HG02981 (cell line): Measurements from ENCODE around the gene ABL2.
"Not testable (repeated sequence)": the region's sequence is repeated elsewhere in the genome, so short reads cannot be mapped to it uniquely, and the experiment has no call there.

Experiments used
- ATAC-seq: cut with Tn5 transposase; IDR thresholded peaks from one replicate; pipeline ENCODE4 v1.9.1; 2021; ENCODE audit warnings: mild to moderate bottlenecking, moderate library complexity; ENCODE audit not compliant: unreplicated experiment

Gene ABL2

GRCh38 chr1:179217943-179218507, 11.5 kb downstream of the ABL2 start:
- ATAC-seq, result no peak

GRCh38 chr1:179213317-179213716, 16.2 kb downstream of the ABL2 start:
- not testable (repeated sequence) for ATAC-seq

- no peak for ATAC-seq
These were observed 20.6 kb downstream of the ABL2 start for GRCh38 chr1:179208681-179209477.

- no peak for ATAC-seq
These were observed 22.7 kb downstream of the ABL2 start for GRCh38 chr1:179206812-179207211.

- ATAC-seq, result no peak
These were observed 24.2 kb downstream of the ABL2 start for GRCh38 chr1:179205284-179205683.

- ATAC-seq, result no peak
These were observed 27.3 kb downstream of the ABL2 start for GRCh38 chr1:179202161-179202560.

- no peak for ATAC-seq
These were observed 28.9 kb downstream of the ABL2 start for GRCh38 chr1:179200586-179200985.

GRCh38 chr1:179197690-179198297, 31.7 kb downstream of the ABL2 start:
- ATAC-seq, result no peak

- not testable (repeated sequence) for ATAC-seq
These were observed 33.6 kb downstream of the ABL2 start for GRCh38 chr1:179195857-179196256.

- no peak for ATAC-seq
These were observed 34.1 kb downstream of the ABL2 start for GRCh38 chr1:179195376-179195775.

- ATAC-seq, result no peak
These were observed 35.4 kb downstream of the ABL2 start for GRCh38 chr1:179194068-179194537.

GRCh38 chr1:179190861-179191260, 38.6 kb downstream of the ABL2 start:
- no peak for ATAC-seq

GRCh38 chr1:179187735-179188471, 41.6 kb downstream of the ABL2 start:
- ATAC-seq, result no peak

- ATAC-seq, result no peak
These were observed 42.4 kb downstream of the ABL2 start for GRCh38 chr1:179187043-179187442.

GRCh38 chr1:179184403-179184802, 45.1 kb downstream of the ABL2 start:
- no peak for ATAC-seq

- ATAC-seq, result no peak
These were observed 45.6 kb downstream of the ABL2 start for GRCh38 chr1:179183857-179184256.

GRCh38 chr1:179178950-179179349, 50.5 kb downstream of the ABL2 start:
- ATAC-seq, result no peak

GRCh38 chr1:179178183-179178582, 51.3 kb downstream of the ABL2 start:
- no peak for ATAC-seq

- ATAC-seq, result no peak
These were observed 51.9 kb downstream of the ABL2 start for GRCh38 chr1:179177615-179178014.

- no peak for ATAC-seq
These were observed 52.3 kb downstream of the ABL2 start for GRCh38 chr1:179177182-179177581.
